WI38 (cell line): Measurements from ENCODE around the gene DIP2B.

Experiments
- H3K4me3 ChIP-seq: 2 replicates; pipeline ENCODE4 v1.5.1; 2011; ENCODE audit warnings: low read depth, mild to moderate bottlenecking, control low read depth, low read length
- TF ChIP-seq, protein P1 (sequence below): IDR thresholded peaks from 2 replicates; pipeline ENCODE4 v1.5.1; 2012; ENCODE audit warnings: low read depth, mild to moderate bottlenecking, control low read depth, low read length

DIP2B gene

DNA sequence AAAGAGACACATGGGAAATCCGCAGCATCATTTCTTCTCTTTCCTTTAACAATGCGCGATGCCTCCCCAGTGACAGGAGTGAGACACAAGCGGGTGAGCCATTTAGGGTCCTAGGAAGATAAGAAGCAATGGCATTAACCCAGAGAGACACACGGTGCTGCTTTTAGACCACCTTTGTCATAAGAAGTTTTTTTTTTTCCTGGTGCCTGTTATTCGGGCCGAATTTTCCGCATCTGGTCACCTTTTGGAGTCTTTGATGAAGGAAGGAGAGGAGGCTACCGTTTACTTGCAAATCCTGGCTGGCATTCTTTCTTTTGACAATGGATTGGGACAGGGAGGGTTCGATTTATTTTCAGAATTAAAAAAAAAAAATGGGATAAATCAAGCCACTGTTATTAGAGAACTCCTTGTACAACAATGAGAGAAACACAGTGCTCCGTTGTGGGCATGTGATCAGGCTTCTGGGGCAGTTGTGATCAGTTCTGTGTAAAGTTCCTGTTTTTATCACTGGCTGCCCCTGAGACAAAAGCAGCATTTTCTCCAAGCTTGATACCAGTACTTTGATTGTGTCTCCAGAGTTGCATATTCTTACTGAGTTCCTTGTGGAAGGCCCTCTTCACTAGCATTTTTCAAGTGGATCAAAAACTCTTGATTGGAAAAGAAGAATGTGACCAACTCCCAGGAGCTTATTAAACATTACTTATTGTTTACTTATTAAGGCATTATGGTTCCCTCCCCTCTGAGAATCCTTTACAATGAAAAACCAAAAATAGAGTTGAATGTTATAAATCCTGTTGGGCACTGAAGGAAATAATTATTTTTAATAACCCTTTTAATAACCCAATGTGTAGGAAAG lies 1.1 kb downstream of the DIP2B start:
- TF ChIP-seq, protein P1, sequence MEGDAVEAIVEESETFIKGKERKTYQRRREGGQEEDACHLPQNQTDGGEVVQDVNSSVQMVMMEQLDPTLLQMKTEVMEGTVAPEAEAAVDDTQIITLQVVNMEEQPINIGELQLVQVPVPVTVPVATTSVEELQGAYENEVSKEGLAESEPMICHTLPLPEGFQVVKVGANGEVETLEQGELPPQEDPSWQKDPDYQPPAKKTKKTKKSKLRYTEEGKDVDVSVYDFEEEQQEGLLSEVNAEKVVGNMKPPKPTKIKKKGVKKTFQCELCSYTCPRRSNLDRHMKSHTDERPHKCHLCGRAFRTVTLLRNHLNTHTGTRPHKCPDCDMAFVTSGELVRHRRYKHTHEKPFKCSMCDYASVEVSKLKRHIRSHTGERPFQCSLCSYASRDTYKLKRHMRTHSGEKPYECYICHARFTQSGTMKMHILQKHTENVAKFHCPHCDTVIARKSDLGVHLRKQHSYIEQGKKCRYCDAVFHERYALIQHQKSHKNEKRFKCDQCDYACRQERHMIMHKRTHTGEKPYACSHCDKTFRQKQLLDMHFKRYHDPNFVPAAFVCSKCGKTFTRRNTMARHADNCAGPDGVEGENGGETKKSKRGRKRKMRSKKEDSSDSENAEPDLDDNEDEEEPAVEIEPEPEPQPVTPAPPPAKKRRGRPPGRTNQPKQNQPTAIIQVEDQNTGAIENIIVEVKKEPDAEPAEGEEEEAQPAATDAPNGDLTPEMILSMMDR, result no peak
- H3K4me3 ChIP-seq, result peak overlapping the region; percentile 92

DNA sequence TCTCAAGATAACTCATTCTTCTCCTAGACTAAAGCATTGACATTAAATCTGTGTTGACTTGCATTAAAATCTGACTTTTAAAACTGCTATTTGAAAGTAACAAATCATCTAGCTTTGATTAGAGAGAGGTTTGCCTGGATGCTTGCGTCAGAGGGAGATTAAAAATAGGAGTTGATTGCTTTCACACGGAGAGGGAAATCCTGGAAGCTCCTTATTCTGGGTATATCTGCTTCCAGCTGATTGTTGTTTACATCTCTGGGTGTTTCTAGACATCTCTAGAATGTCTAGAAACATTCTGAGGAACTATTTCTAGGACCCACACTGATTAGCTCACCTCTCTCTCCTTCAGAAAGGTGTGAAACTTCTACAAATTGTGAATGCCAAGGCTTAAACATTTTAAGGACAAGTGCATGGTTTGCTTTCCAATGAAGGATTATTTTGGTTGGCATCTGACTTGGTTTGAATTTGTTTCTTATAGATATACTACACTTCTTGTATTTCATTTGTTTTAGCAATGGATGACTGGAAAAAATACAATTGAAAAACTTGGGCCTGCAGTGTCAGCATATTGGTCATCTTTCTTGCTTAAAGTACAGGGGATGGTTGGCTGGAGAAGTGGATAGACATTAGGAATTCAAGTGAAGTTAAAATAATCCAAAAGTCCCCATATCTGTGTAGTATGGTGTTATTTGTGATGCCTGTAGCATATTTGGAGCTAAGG lies 2.1 kb downstream of the DIP2B start:
- TF ChIP-seq, protein P1, result no peak
- peak overlapping the region; percentile 11; the same call in 1 of the 2 replicates for H3K4me3 ChIP-seq

DNA sequence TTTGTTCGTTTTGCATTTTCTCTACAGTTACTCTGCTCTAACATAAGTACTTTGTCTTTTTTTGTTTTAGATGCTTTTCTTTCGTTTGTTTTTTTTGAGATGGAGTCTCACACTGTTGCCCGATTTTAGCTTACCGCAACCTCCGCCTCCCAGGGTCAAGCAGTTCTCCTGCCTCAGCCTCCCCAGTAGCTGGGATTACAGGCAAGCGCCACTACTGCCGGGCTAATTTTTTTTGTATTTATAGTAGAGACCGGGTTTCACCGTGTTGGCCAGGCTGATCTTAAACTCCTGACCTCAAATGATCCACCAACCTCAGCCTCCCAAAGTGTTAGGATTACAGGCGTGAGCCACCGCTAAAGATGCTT lies 2.7 kb downstream of the DIP2B start:
- no peak overlapping the region for H3K4me3 ChIP-seq
- TF ChIP-seq, protein P1, result no peak

DNA sequence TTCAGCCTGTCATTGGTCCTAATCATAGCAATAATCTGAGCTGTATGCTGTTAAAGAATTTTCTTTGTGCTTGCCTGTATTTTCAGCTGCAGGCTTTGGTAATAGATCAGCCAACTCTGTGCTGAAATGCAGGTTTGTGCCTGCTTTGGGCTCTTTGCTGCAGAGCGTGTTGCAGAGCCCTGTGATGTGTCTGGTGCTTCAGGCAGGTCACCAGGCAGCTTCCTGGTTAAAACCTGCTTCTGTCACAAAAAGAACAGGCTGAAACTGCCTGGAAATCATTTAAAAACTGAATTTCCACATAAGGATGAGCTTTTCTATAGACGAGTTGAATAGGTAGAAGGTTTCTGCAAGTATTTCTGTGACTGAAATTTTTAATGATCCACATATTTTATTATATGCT lies 3.1 kb downstream of the DIP2B start:
- no peak overlapping the region for H3K4me3 ChIP-seq
- TF ChIP-seq, protein P1, result no peak

DNA sequence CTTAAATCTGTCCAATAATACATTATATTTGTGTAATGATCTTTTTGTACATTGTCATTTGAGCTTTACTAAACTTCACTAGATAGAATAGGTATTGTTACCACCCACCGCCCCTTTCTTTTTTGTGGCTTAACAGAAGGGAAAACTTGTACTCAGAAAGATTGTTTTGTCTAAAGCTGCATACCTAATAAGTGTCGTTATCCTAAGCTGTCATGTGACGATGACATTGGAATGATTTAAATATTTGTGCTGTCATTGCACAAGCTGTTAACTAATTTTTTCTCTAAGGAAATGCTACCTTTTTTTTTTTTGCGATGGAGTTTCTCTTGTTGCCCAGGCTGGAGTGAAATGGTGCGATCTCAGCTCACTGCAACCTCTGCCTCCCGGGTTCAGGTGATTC lies 3.6 kb downstream of the DIP2B start:
- H3K4me3 ChIP-seq, result no peak overlapping the region

DNA sequence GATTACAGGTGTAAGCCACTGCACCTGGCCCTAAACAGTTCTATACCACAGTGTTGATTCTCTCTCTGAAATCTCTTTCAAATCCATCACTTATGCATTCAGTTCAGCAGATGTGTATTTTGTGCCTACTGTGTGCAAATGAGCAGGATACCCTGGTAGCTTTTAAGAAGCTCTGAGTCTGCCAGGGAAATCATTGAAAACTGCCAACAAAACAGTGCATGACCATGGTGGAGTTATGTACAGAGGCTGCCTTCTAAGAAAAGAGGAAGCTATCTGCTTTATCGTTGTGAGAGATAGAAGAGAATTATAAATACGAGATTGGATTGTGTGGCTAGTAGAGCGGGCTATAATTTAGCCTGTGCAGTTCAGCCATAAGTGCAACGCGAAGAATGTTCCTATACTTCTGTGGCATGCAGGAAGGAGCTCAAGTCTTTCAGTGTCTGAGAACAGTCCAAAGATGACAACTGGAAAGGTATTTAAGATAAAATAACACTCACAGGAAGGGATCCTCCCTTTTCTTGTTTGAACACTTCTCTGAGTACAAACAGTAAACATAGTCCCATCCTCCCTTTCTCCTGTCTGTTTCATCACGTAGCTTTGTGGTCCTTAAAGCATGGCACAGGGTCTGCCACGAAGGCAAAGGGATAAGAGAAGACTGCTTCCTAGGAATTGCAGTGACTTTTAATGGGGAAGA lies 4.3 kb downstream of the DIP2B start:
- H3K4me3 ChIP-seq, result no peak overlapping the region
- TF ChIP-seq, protein P1, result no peak

More for the DNA sequence above, 3.6 kb downstream of the DIP2B start:
- TF ChIP-seq, protein P1, result no peak
